Fibroblast of skin of scalp (primary cell): ENCODE measurements around the gene SLC26A6.

ENCODE experiments used
- DNase-seq: peaks from one replicate; pipeline ENCODE4 v3.0.0-alpha.2; 2013

SLC26A6 gene

GRCh38 chr3:48660800-48661400 is 25.6 kb upstream of the SLC26A6 start:
- no peak for DNase-seq

GRCh38 chr3:48656841-48657281 is 21.6 kb upstream of the SLC26A6 start:
- DNase-seq, result no peak

- peak; percentile 55 for DNase-seq
These were observed 21.0 kb upstream of the SLC26A6 start for GRCh38 chr3:48656061-48656840.

- no peak for DNase-seq
These were observed 20.3 kb upstream of the SLC26A6 start for GRCh38 chr3:48655606-48656005.

- no peak for DNase-seq
These were observed 19.8 kb upstream of the SLC26A6 start for GRCh38 chr3:48655063-48655462.

GRCh38 chr3:48652923-48653715 is 17.9 kb upstream of the SLC26A6 start:
- DNase-seq, result no peak

- no peak for DNase-seq
These were observed 16.5 kb upstream of the SLC26A6 start for GRCh38 chr3:48651771-48652170.

GRCh38 chr3:48650723-48651122 is 15.5 kb upstream of the SLC26A6 start:
- no peak for DNase-seq

- DNase-seq, result no peak
These were observed 13.1 kb upstream of the SLC26A6 start for GRCh38 chr3:48648188-48648850.

- DNase-seq, result no peak
These were observed 12.5 kb upstream of the SLC26A6 start for GRCh38 chr3:48647714-48648113.

GRCh38 chr3:48644898-48645760 is 9.9 kb upstream of the SLC26A6 start:
- DNase-seq, result no peak

GRCh38 chr3:48642605-48643004 is 7.3 kb upstream of the SLC26A6 start:
- DNase-seq, result no peak

GRCh38 chr3:48641396-48641795 is 6.1 kb upstream of the SLC26A6 start:
- DNase-seq, result no peak

- no peak for DNase-seq
These were observed 4.8 kb upstream of the SLC26A6 start for GRCh38 chr3:48639944-48640606.

GRCh38 chr3:48637305-48637704 is 2.0 kb upstream of the SLC26A6 start:
- no peak for DNase-seq

- no peak for DNase-seq
These were observed 941 bp upstream of the SLC26A6 start for GRCh38 chr3:48636149-48636655.

- peak; percentile 64 for DNase-seq
These were observed 520 bp downstream of the SLC26A6 start for GRCh38 chr3:48634661-48635221.

- DNase-seq, result no peak
These were observed 1.5 kb downstream of the SLC26A6 start for GRCh38 chr3:48633743-48634142.

GRCh38 chr3:48633256-48633655 is 2.0 kb downstream of the SLC26A6 start:
- no peak for DNase-seq
